Esophagus muscularis mucosa (tissue), 3 donors: Measurements from ENCODE around the gene FADS1.

Source experiments
- CTCF ChIP-seq, 3 experiments: fragments of 200-600 bp in 2 of 3; fragments of 450-650 bp in 1 of 3; sonication (generic) in 2 of 3; IDR thresholded peaks; one replicate each; pipeline ENCODE4 v1.5.1; 2017 to 2019; ENCODE audit warnings: antibody characterized with exemption in 3 of 3, mild to moderate bottlenecking in 2 of 3, moderate library complexity in 1 of 3
- POLR2A ChIP-seq: fragments of 450-650 bp; IDR thresholded peaks from one replicate; pipeline ENCODE4 v1.6.1; 2017; ENCODE audit warnings: antibody characterized with exemption, moderate library complexity, mild to moderate bottlenecking, low read depth
- POLR2AphosphoS5 ChIP-seq, 2 donors: sonication (generic); formaldehyde crosslinking; IDR thresholded peaks; one replicate each; pipeline ENCODE4 v1.6.1; 2017; ENCODE audit warnings: antibody characterized with exemption in 2 of 2

GRCh38 chr11:61773356-61773755, 43.4 kb downstream of the FADS1 start:
- no peak for TF ChIP-seq CTCF (IDR thresholded peaks at IDR 0.05)
- TF ChIP-seq POLR2A: no peak
- no peak for TF ChIP-seq POLR2AphosphoS5 (IDR thresholded peaks at IDR 0.05)
